Measurements from ENCODE around the gene CRB3.

The CRB3 gene

DNA sequence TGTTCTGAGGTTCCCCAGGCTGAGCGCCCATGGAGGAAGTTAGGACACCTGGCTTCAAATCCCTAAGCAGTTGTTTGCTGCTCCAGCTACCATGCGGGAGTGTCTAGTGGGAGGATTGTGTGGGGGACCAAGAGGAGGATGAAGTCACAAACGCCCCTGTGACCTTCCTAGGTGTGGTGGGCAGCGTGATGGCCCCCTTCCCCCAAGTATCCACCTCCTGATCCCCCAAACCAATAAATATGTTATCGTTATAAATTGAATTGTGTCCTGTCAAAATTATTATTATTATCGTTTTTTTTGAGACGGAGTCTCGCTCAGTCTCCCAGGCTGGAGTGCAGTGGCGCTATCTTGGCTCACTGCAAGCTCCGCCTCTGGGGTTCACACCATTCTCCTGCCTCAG is 30.4 kb upstream of the CRB3 start, which contains the start of gene SLC25A41:
TSS of gene SLC25A41 (minus strand) at position 101 of the 400 bp plus-strand sequence. CDS start at position 31, 70 bp downstream.
- no peak for DNase-seq

DNA sequence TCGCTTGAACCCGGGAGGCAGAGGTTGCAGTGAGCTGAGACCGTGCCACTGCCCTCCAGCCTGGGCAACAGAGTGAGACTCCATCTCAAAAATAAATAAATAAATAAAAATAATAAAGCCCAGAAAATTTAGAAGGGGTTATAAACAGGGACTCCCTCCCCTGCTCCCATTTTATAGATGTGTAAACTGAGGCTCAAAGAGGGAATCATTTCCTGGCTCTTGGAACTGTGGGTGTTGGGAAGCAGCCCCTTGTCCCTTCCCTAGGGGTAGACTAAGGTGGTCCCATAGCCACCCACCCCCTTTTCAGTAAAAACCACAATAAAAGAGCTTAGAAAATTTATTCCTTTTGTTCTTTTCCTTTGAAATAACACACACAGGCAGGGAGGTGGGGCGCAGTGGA is 24.3 kb upstream of the CRB3 start:
- no peak for DNase-seq

DNA sequence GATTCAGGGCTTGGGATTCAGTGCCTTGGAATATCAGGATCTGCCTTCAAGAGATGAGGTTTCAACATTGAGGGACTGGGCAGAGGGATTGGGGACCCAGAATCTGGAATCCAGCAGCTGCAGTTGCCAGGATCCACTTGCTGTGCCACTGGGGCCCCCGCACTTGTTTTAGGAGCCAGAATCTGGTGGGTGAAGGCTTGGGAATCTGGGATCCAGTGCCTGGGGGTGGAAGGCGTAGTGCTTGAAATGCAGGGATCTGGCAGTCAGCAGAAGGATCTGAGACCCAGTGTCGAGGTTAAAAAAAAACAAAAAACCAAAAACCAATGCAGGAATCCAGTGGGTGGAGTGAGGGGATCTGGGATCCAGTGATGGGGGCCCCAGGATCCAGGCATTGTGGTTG is 23.2 kb upstream of the CRB3 start:
- no peak for DNase-seq

DNA sequence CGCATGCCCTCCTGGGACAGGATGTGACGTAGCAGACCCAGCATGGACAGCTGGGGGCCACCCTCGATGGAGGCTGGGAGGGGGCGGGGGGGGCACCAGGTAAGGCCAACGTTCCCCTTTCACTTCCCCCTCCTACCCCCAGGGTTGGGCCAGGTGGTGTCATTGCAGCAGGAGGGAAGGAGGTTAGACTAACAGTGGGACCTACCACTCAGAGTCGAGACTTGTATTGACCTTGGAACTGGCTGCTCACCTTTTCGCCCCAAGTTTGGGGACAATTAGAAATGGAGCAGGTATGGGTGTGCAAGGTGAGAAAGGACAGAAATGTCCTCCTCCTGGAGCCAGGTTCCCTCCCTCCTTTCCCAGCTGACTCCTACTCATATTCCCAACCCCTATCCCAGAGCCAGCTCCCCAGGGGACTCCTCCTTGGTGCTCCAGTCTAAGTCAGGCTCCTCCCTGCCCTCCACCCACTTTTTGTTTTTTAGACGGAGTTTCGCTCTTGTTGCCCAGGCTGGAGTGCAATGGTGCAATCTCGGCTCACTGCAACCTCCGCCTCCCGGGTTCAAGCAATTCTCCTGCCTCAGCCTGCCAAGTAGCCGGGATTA is 21.9 kb upstream of the CRB3 start:
- no peak for DNase-seq

DNA sequence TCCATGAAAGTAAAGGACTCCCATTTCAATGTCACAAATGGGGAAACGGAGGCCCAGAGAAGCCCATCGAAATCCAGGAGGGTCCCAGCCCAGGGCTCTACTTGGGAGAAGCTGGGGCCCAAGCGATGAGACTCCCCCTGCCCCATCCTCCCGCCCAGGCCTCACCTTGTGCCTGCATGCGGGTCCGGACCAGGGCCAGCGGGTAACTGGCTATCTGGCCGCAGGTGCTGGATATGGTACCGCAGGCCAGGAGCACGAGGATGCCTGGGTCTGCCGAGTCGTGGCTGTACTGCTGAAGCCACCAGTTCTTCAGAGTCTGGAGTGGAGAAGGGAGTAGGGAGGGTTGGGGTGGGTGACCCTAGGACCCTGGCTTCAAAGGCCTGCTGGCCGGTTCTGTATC is 20.1 kb upstream of the CRB3 start:
- DNase-seq: no peak

DNA sequence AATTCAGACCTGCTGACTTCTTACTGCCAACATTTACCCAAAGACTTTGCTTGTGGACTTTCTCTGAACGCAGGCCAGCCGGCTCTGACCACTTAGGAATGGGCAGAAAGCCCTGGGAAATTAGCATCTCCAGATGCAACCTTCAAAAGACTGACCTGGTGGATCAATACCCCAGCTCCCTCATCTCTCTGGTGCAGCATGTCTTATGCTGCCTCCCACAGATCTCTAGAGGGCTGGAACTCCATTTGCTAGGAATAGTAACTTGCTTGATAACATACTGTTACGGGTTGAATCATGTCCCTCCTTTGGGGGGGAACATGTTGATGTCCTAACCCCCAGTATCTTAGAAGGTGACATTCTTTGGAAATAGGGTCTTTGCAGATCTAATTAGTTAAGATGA is 17.6 kb upstream of the CRB3 start:
- DNase-seq: no peak

DNA sequence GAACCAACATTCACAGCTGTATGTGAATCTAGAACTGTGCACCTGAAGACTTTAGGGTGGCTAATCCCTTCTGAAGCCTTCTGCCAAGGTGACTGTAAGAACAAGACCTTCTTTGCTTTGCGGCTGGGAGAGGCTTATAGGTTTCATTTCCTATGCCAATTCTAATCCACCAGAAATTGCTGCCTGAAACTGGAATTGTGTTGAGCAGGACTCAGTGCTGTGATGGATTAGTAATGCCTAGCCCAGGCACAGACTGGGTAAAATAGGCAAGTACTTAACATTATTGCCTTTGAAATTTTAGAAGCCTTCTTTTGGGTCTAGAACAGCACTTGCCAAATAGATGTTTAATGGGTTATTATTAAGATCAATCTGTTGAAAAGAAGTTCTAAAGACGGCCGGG is 16.0 kb upstream of the CRB3 start:
- no peak for DNase-seq

DNA sequence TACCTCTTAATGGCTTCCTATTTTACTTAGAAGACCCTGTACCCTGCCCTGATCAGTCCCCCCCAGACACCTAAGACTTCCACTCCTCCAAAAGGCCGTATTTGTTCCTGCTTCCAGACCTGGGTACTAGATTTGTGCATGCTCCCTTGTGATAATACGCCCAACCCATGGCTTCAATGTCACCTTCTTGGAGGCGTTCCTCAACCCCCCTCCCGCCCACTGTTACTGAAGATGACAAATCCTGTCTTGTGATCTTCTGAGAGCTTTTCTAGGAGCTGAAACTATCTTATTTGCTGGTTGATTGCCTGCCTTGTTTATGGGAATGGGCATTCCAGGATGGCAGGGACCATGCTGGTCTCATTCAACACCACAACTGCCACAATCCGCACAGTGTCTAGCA is 13.9 kb upstream of the CRB3 start:
- DNase-seq: no peak

DNA sequence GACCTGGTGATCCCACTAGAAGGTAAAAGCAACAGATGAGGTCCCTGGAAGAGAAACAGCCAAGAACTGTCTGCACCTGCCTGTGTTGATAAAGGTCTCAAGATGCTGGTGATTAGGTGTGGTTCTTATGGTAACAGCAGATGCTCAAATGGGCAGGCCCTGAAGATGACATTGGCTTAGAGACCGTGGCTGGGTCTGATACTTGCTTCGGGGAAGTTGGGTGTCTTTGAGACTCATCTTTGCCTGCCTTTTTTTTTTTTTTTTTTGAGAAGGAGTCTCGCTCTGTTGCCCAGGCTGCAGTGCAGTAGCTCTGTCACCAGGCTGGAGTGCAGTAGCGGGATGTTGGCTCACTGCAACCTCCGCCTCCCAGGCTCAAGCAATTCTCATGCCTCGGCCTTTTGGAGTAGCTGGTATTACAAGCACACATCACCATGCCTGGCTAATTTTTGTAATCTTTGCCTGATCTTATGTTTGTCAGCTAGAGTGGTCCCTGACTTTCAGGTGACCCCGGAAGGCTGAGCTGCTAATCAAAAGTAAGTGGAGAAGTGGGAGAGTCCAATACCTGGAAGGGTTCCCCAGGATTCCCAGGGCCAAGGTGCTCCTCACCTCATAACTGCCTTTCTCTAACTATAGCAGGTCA is 12.4 kb upstream of the CRB3 start:
- DNase-seq: no peak

DNA sequence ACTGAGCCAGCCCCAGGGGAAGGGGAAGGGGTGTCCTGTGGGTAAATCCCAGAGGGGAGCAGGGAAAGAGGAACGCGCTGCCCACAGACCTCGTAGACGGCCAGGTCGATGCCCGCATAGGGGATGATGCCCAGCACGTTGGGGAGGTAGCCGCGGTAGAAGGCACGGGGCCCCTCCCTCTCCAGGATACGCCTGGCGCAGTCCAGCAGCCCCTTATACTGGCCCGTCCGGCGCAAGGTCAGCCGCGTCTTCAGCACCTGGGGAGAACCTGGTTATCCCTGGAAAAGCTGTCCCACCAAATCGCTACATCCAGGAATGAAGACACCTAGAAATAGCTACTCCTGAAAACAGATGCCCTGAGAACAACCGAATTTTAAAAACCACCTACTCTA is 11.9 kb upstream of the CRB3 start:
- DNase-seq: no peak

DNA sequence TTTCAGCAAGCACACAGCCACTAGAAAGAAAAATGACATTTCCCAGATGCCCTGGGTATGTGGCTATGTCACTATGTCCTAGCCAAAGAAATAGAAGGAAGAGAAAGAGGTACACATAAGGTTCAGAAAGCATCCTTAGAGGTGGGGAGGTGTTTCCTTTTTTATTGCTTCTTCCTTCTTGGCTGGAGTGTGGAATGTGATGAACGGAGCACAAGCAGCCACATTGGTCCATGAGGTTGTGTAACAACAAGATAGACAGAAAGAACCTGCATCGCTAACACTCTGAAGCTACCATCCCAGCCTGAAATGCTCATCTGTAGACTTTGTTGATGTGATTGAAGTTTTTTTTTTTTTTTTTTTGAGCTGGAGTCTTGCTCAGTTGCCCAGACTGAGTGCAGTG is 11.2 kb upstream of the CRB3 start:
- no peak for DNase-seq

DNA sequence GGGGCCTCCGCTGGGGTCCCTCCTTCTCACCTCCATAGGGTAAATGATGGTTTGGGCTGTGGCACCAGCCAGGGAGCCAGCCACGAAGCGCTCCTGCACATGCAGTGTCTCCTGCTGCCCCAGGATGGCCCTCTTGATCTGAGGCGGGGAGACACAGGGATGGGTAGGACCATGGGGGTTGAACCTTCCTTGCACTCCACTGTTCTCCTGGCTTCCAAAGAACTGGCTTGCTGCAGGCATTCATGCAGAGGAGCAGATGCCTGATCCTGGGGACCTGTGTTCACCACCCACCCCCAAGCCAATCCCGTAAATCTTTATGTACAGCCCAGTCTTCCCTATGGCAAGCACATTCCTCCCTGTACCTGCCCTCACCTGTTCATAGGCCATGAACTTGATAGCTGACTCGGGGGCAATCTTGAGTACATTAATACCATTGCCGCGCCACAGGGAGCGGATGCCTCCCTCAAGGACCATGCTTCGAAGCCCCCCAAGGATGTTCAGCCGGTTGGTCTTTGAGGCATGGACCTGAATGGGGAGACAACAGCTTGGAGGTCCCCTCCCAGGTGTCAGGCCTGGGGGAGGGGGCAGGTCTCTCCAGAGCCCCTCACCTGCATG is 10.0 kb upstream of the CRB3 start:
- DNase-seq: no peak

DNA sequence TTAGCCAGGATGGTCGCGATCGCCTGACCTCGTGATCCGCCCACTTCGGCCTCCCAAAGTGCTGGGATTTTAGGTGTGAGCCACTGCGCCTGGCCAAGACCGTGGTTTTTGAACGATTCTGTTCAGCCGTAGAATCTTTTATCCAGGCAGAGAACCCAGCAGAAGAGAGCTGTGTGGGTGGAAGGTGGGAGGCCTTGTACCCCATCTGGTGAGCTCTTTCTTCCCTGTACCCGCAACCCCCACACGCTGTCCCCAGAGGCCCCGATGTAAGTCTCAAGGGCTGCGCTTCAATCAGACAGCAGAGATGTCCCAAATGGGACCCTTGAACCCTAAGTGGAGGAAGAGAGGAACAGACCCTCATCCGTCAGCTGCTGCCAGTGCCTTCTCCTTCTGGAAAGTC is 8.1 kb upstream of the CRB3 start:
- DNase-seq: no peak

DNA sequence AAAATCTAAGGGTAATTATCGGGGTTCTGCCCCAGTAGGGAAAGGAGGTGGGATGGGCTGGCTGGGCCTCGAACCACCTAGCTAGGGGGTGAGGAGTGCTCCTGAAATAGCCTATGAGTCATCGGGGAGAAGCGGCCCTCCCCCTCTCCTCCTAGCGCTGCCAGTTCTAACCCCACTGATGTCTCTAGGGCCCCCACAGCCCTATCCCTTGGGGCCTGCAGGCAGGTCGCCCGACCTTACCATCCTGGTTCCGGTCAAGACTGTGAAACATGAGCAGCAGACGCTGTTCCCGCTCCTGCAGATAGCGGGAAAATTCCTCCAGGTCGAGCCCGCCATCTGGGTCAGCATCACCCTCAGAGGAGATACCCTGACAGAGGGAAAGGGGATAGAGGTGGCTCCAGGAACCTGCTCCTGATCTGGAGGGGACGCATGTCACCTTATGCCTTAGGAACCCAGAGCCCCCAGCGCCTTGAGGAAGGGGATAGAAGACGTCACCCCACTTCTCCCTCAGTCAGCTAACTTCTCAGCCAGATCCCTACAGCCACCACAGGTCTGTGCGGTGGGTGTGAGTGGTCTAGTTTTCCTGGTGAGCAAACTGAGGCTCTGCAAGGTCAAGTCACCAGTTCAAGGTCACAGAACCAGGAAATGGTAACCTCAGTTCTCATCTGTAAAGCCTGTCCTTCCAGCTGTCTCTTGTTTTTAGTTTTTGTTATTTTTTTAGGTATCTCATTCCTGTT is 5.9 kb upstream of the CRB3 start:
- DNase-seq: no peak

DNA sequence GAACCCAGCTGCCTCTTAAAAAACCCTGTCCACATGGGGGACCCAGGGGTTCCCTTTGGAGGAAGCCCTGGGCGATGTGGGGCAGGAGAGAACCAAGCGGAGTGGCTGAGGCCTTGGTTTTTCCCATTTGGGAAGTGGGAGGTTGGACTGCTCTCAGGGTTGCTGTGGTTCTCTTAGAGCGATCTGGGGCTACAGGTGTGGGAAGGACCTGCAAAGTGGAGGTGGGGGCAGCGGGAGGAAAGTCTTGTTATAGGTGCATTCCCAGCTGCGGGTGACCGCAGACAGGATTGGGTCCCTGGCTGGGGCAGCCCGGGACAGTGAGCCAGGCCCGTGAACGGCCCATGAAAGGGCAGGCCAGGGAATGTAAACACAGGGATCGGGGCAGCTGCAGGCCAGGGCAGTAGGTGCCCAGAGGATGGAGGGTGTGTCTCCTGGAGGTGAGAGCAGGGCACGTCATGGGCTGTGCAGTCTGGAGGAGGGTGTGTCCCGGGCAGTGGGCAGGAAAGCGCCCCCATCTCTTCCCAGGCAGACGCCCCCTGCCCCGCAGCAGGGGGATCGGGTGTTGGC is 5.3 kb upstream of the CRB3 start:
- no peak for DNase-seq

DNA sequence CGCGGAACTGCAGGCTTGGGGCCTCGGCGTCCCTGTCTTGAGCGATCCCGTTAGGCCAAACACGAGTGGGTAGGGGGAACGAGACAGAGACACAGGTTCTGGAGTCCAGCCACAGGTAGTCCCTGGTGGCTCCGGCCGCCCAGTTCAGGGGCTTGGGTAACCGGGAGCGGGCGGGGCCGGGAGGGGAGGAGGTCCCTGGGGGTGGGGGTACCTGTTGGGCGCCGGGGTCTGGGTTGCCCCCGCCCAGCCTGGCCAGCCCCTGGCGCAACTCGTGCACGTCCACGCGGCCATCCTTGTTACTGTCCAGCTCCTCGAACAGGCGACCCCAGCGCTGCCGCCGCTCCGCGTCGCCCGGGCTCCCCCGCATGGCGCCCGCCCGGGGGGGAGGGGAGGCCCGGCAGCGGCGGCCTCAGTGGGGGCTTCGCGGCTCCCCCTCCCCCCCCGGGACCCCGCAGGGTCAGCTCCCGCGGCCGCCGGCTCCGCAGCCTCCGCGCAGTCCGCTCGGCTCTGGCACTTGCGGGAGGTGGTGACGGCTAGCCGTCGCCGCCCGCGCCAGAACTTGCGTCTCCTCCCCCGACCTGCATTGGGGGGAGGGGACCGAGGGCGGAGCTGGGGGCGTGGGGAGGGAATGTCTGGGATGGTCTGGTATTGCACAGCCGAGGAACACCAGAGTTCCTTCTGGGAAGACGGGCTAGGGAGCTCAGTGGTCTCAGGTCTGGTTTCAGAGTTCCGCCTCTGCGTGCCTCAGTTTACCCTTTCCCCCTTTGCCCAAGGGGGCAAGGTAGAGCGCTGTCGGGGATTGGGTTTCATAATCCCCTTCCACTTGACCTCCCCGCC is 4.6 kb upstream of the CRB3 start, which contains the start of gene SLC25A23:
TSS of gene SLC25A23 (minus strand) at position 531 of the 837 bp plus-strand sequence. CDS start at position 367, 164 bp downstream.
- DNase-seq: peak; percentile 56

DNA sequence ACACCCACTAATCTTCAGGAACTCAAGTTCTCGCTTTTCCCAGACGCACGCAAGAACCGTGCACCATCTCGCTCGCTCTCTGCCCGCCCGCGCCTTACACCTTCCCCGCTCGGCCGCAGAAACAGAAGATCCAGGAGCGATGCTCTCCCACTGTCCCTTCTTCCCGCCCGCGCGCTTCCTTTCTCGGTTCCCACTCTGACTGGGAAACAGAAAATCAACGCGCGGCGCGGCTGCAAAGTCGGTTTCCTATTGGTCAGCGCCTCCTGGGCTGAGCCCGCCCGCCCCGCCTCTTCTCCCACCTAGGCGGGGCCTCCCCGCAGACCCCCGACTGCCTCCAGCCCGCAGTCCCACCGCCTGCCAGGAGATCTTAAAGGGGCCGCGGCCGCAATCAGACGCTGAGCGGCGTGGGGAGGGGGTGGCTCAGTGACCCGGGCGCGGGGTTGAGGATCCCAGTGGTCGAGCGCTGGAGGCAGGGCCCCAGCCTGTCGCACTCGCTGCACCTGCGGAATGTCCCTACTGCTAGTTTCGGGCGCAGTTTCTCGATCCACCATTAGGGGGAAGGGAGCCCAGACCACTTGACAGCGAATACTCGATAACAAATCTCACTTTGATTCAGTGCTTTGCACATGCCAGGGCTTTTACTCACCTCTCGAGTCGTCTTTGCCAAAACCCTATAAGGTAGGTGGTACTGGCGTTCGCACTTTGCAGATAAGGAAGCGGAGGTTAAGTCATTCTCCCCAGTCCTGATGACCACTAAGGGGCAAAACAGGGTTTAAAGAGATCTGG is 3.8 kb upstream of the CRB3 start:
- peak; percentile 96 for DNase-seq

DNA sequence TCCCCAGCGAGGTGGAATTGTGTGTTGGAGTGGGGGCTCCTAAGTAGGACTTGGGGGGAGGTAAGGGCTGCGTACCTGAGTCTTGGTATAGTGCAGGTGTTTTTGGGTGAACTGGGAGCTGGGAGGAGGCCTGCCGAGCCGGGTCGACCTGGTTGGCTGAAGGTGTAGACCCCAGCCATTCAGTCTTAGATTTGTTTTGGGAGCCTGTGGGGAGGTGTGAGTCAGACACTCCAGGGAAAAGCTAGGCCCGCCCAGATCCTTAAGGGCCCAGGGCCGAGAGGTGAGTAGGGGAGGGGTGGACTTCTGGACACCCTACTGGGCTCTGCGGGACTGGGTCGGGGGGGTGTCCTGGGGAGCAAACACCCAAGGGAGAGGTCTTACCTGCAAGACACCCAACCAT is 935 bp downstream of the CRB3 start:
- DNase-seq: no peak

DNA sequence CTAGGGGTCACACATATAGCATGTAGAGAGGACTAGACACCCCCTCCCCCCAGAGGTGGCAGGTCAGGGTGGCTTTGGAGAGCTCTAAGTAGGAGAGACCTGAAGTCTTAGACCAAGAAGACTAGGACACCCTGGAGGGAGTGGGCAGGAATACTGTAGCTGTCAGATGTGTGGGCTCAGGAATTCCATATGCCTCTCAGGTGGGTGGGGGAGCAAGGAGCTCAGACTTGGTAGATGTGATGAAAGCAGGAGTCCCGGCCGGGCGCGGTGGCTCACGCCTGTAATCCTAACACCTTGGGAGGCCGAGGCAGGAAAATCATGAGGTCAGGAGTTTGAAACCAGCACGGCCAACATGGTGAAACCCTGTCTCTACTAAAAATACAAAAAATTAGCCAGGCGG is 1.6 kb downstream of the CRB3 start:
- DNase-seq: no peak

DNA sequence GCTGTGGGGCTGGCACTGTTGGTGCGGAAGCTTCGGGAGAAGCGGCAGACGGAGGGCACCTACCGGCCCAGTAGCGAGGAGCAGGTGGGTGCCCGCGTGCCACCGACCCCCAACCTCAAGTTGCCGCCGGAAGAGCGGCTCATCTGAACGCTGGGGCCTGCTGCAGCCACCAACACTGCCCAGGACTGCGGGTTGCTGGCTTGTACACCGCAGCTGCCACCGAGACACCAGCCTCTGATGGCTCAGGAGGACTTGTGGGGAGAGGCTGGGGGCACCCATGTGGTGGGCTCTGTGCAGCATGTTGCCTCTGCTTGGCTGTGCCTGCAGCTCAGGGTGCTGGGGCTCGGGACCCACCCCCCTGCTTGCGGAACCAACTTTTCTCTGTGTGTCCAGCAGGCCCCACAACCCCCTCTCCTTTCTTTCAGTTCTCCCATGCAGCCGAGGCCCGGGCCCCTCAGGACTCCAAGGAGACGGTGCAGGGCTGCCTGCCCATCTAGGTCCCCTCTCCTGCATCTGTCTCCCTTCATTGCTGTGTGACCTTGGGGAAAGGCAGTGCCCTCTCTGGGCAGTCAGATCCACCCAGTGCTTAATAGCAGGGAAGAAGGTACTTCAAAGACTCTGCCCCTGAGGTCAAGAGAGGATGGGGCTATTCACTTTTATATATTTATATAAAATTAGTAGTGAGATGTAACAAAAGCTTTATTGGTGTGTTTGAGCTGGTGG is 2.6 kb downstream of the CRB3 start:
- no peak for DNase-seq

DNA sequence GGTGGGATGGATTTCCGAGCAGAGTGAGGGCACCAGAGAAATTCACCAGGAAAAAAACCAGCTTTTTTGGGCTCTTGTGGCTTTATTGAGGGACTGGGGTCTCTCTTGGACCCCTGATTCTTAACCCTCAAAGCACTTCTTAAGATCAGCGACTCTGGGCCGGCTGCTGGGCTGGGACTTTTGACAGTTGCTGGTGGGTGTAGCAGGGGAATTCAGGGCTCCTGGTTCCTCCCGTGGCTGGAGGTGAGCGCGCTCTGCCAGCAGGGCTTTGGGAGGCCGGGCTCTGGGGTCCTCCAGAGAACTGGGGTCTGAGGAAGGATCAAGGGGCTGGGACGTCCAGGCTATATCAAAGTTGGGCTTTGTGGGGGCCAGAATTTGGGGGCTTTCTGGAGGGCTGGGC is 3.3 kb downstream of the CRB3 start:
- DNase-seq: no peak
